IMR-90 (cell line): ENCODE results near the gene CYGB. TPM values are rescaled to one million over a fixed set of nuclear protein-coding genes. Genes with fewer than 3 reads are reported as not detected.

ENCODE experiments used
- ATAC-seq: fragments of 200-7000 bp; cut with Tn5 transposase; 2 replicates; pipeline ENCODE4 v1.9.1; 2020; ENCODE audit warnings: low read depth, mild to moderate bottlenecking, moderate library complexity
- BruUV-seq: library from RNA; stranded (reverse); fragments of 400-500 nt; replicated peaks from 2 replicates; lab custom pipeline; 2021; lab: Mats Ljungman, UMichigan
- CTCF ChIA-PET: fragments of 300-600 bp; formaldehyde crosslinking; extraction: SDS; loops from one replicate; lab custom pipeline; 2021; ENCODE audit warnings: antibody characterized with exemption; lab: Yijun Ruan, JAX
- POLR2A ChIA-PET: fragments of 300-600 bp; sonication (Branson Sonifier 250); formaldehyde crosslinking; loops from one replicate; lab custom pipeline; 2022; ENCODE audit warnings: antibody characterized with exemption; ENCODE audit not compliant: unreplicated experiment; lab: Charles Lee
- DNase-seq: peaks from one replicate; pipeline ENCODE4 v3.0.0; 2013
- H2AFZ ChIP-seq: replicated peaks from 2 replicates; pipeline ENCODE3; 2013; ENCODE audit warnings: low read length, mild to moderate bottlenecking; ENCODE audit not compliant: poor library complexity
- H2AK5ac ChIP-seq: 2 replicates; pipeline ENCODE4 v1.6.1; 2013; ENCODE audit warnings: low read depth, low read length, inconsistent platforms
- H2AK9ac ChIP-seq: replicated peaks from 2 replicates; pipeline ENCODE3; 2013; ENCODE audit warnings: mild to moderate bottlenecking, low read depth, low read length, moderate library complexity; ENCODE audit not compliant: poor library complexity
- H2BK120ac ChIP-seq: 2 replicates; pipeline ENCODE4 v1.6.1; 2013; ENCODE audit warnings: low read depth, low read length, inconsistent platforms
- H2BK15ac ChIP-seq: 3 replicates; pipeline ENCODE4 v1.6.1; 2013; ENCODE audit warnings: low read depth, low read length, inconsistent platforms
- H2BK20ac ChIP-seq: 2 replicates; pipeline ENCODE4 v1.6.1; 2013; ENCODE audit warnings: low read depth, mild to moderate bottlenecking, inconsistent platforms, low read length, moderate library complexity
- H2BK5ac ChIP-seq: 2 replicates; pipeline ENCODE4 v1.6.1; 2013; ENCODE audit warnings: mild to moderate bottlenecking, low read depth, low read length, inconsistent platforms; ENCODE audit not compliant: poor library complexity, severe bottlenecking
- H3K14ac ChIP-seq: replicated peaks from 2 replicates; pipeline ENCODE4 v1.6.1; 2013; ENCODE audit warnings: low read depth, low read length, inconsistent platforms
- H3K18ac ChIP-seq: 2 replicates; pipeline ENCODE4 v1.6.1; 2013; ENCODE audit warnings: low read depth, low read length, control low read depth
- H3K23ac ChIP-seq: 2 replicates; pipeline ENCODE4 v1.6.1; 2013; ENCODE audit warnings: low read depth, low read length, inconsistent platforms
- H3K27ac ChIP-seq: 2 replicates; pipeline ENCODE4 v1.5.1; 2013; ENCODE audit warnings: mild to moderate bottlenecking, control low read depth, low read length; ENCODE audit not compliant: insufficient read depth
- H3K27me3 ChIP-seq: 2 replicates; pipeline ENCODE4 v1.6.1; 2013; ENCODE audit warnings: low read length; ENCODE audit not compliant: control insufficient read depth, insufficient read depth
- H3K36me3 ChIP-seq: 2 replicates; pipeline ENCODE4 v1.6.1; 2013; ENCODE audit warnings: low read length, mixed read lengths; ENCODE audit not compliant: control insufficient read depth, insufficient read depth
- H3K4ac ChIP-seq: 2 replicates; pipeline ENCODE4 v1.6.1; 2013; ENCODE audit warnings: low read depth, low read length, inconsistent platforms
- H3K4me1 ChIP-seq: 2 replicates; pipeline ENCODE4 v1.6.1; 2013; ENCODE audit warnings: low read length, mixed read lengths; ENCODE audit not compliant: control insufficient read depth, insufficient read depth
- H3K4me2 ChIP-seq: 2 replicates; pipeline ENCODE4 v1.6.1; 2013; ENCODE audit warnings: low read depth, mild to moderate bottlenecking, control low read depth, low read length, moderate library complexity
- H3K4me3 ChIP-seq: 2 replicates; pipeline ENCODE4 v1.5.1; 2013; ENCODE audit warnings: low read depth, mild to moderate bottlenecking, control low read depth, low read length, moderate library complexity; ENCODE audit not compliant: insufficient read depth
- H3K56ac ChIP-seq: 2 replicates; pipeline ENCODE4 v1.6.1; 2013; ENCODE audit warnings: low read length, inconsistent platforms; ENCODE audit not compliant: insufficient read depth; ENCODE audit errors: extremely low read depth
- H3K79me1 ChIP-seq, 2 experiments: 2 replicates each; pipeline ENCODE4 v1.6.1; 2013; ENCODE audit warnings: low read length in 2 of 2, inconsistent platforms in 1 of 2, low read depth in 1 of 2
- H3K9ac ChIP-seq: 2 replicates; pipeline ENCODE4 v1.6.1; 2013; ENCODE audit warnings: low read depth, low read length, control low read depth
- H3K9me1 ChIP-seq: 2 replicates; pipeline ENCODE4 v1.6.1; 2013; ENCODE audit warnings: low read length, inconsistent platforms; ENCODE audit not compliant: insufficient read depth
- H3K9me3 ChIP-seq: 2 replicates; pipeline ENCODE4 v1.6.1; 2013; ENCODE audit warnings: low read length; ENCODE audit not compliant: control insufficient read depth, insufficient read depth
- H4K20me1 ChIP-seq: 2 replicates; pipeline ENCODE4 v1.6.1; 2013; ENCODE audit warnings: low read length, inconsistent platforms; ENCODE audit not compliant: insufficient read depth
- H4K5ac ChIP-seq: 2 replicates; pipeline ENCODE4 v1.6.1; 2013; ENCODE audit warnings: mild to moderate bottlenecking, low read depth, low read length, control low read depth
- H4K8ac ChIP-seq, 2 experiments: 2 replicates each; pipeline ENCODE4 v1.6.1; 2013; ENCODE audit warnings: low read depth in 2 of 2, low read length in 2 of 2, control low read depth in 1 of 2, inconsistent platforms in 1 of 2
- H4K91ac ChIP-seq: 2 replicates; pipeline ENCODE4 v1.6.1; 2013; ENCODE audit warnings: low read depth, low read length, inconsistent platforms; ENCODE audit not compliant: insufficient read depth
- BHLHE40 ChIP-seq: fragments of 150-350 bp; IDR thresholded peaks from 2 replicates; pipeline ENCODE4 v1.6.1; 2016; ENCODE audit warnings: mild to moderate bottlenecking, low read depth, low read length
- CEBPB ChIP-seq: IDR thresholded peaks from 2 replicates; pipeline ENCODE4 v1.6.1; 2012; ENCODE audit warnings: low read depth, low read length, improper control_type of control experiment
- CHD1 ChIP-seq: IDR thresholded peaks from 2 replicates; pipeline ENCODE4 v1.6.1; 2012; ENCODE audit warnings: low read depth, low read length, improper control_type of control experiment
- FOS ChIP-seq: fragments of 150-350 bp; IDR thresholded peaks from 2 replicates; pipeline ENCODE4 v1.6.1; 2016; ENCODE audit warnings: low read depth, low read length
- MAFK ChIP-seq: IDR thresholded peaks from 2 replicates; pipeline ENCODE4 v1.6.1; 2012; ENCODE audit warnings: low read depth, low read length, improper control_type of control experiment
- MAZ ChIP-seq: IDR thresholded peaks from 2 replicates; pipeline ENCODE4 v1.6.1; 2012; ENCODE audit warnings: low read depth, mild to moderate bottlenecking, low read length, improper control_type of control experiment, moderate library complexity, borderline replicate concordance
- MXI1 ChIP-seq: IDR thresholded peaks from 2 replicates; pipeline ENCODE4 v1.6.1; 2012; ENCODE audit warnings: low read depth, mild to moderate bottlenecking, low read length, moderate library complexity, borderline replicate concordance
- NFE2L2 ChIP-seq: fragments of 150-350 bp; IDR thresholded peaks from 2 replicates; pipeline ENCODE4 v1.6.1; 2016; ENCODE audit warnings: low read depth, mild to moderate bottlenecking, low read length
- POLR2A ChIP-seq: IDR thresholded peaks from 2 replicates; pipeline ENCODE4 v1.6.1; 2012; ENCODE audit warnings: mild to moderate bottlenecking, low read depth, low read length
- RAD21 ChIP-seq: IDR thresholded peaks from 2 replicates; pipeline ENCODE4 v1.6.1; 2012; ENCODE audit warnings: low read length, improper control_type of control experiment
- RCOR1 ChIP-seq: IDR thresholded peaks from 2 replicates; pipeline ENCODE4 v1.6.1; 2012; ENCODE audit warnings: mild to moderate bottlenecking, low read length, improper control_type of control experiment; ENCODE audit not compliant: insufficient replicate concordance
- RFX5 ChIP-seq: IDR thresholded peaks from 2 replicates; pipeline ENCODE4 v1.8.0; 2012; ENCODE audit warnings: low read depth, mild to moderate bottlenecking, low read length, moderate library complexity
- SMC3 ChIP-seq: fragments of 150-350 bp; IDR thresholded peaks from 2 replicates; pipeline ENCODE4 v1.6.1; 2016; ENCODE audit warnings: low read depth, mild to moderate bottlenecking, antibody characterized with exemption, low read length, moderate library complexity
- WGBS, 2 experiments: methylation state at CpG; one replicate each; pipeline versions ENCODE4 v1.1.5 to v1.1.7; 2013; ENCODE audit warnings: missing lambda C conversion rate in 2 of 2; ENCODE audit not compliant: insufficient read length in 1 of 2; ENCODE audit errors: extremely low coverage in 2 of 2; 5-methylcytosine and 5-hydroxymethylcytosine counted together
- dilution Hi-C: fragments of 300-500 bp; cut with HindIII; formaldehyde crosslinking; loops from one replicate; pipeline ENCODE4 v1.14.3; 2018; ENCODE audit warnings: low sequenced_read_pairs; ENCODE audit not compliant: unreplicated experiment
- in situ Hi-C: fragments of 300-500 bp; cut with MboI; formaldehyde crosslinking; loops from 3 replicates; pipeline ENCODE4 v1.14.3; 2019; ENCODE audit warnings: low sequenced_read_pairs, inconsistent platforms, mixed read lengths
- intact Hi-C: fragments of 100-400 bp; cut with micrococcal nuclease; formaldehyde crosslinking; loops from 2 replicates; pipeline ENCODE4 v1.10.0; 2022
- polyA plus RNA-seq, 3 experiments: library from polyadenylated mRNA; depleted of rRNA; stranded (reverse); fragments of >200 nt; gene quantifications; 2 replicates each; pipeline ENCODE4 v1.2.3, GENCODE V29; 2012; ENCODE audit warnings: low replicate concordance in 1 of 3
- total RNA-seq: library from RNA; depleted of rRNA; stranded (reverse); fragments of >200 nt; gene quantifications from 2 replicates; pipeline ENCODE4 v1.2.3, GENCODE V29; 2012
- TF ChIP-seq, protein P1 (sequence below): conservative IDR thresholded peaks from 2 replicates; pipeline ENCODE4 v1.5.1; 2012; ENCODE audit warnings: mild to moderate bottlenecking, low read depth, low read length, improper control_type of control experiment
- TF ChIP-seq, protein P2 (sequence below): fragments of 150-350 bp; IDR thresholded peaks from 2 replicates; pipeline ENCODE4 v1.6.1; 2017; ENCODE audit warnings: mild to moderate bottlenecking, antibody characterized with exemption, low read length, low read depth
- TF ChIP-seq, protein P3 (sequence below): fragments of 150-350 bp; IDR thresholded peaks from 2 replicates; pipeline ENCODE4 v1.6.1; 2016; ENCODE audit warnings: low read depth, mild to moderate bottlenecking, low read length, moderate library complexity, borderline replicate concordance

Gene CYGB
- total and polyA plus RNA-seq, 2 of the 4 experiments (the other 2 are of a cell fraction), result 1.3 to 2.9 TPM

DNA sequence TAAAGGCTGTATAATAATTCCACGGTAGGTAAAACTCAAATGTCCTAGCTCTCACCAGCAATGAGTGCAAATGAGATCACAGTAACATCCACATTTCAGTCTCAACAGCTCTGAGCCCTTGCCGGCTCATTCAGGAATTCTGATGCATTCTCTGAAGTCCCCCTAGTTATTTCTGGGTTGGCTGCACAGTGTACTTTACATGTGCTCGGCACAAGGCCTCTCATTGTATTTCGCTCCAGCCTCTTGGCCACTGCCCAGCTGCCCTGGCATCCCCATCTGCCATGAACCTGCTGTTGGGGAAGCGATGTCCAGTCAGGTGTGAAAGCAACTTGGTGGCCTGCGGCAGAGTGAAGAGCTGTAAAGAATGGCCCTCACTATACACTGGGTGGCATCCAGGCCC, 16.6 kb upstream of the CYGB start:
- WGBS, 2 experiments, result 86% methylated on average over 5 of the region's 6 CpGs; no CpG with 5 or more reads in 1 of the 2 experiments
- no peak overlapping the region for H3K27ac ChIP-seq
- H3K4me2 ChIP-seq, result no peak overlapping the region
- H3K4ac ChIP-seq, result no peak overlapping the region
- BruUV-seq, result no TSS peak
- in situ Hi-C loops (no loop called here), intact Hi-C loops (no loop called here), dilution Hi-C loops (no loop called here)
- H2BK5ac ChIP-seq, result no peak overlapping the region
- H2AK9ac ChIP-seq, result no peak overlapping the region
- H2BK20ac ChIP-seq, result no peak overlapping the region
- H3K4me1 ChIP-seq, result peaks cover 8% of the 10 kb centered on the region
- H3K4me3 ChIP-seq, result no peak overlapping the region
- H3K23ac ChIP-seq, result no peak overlapping the region
- H3K9me3 ChIP-seq, result no peaks in the 10 kb centered on the region
- no peak overlapping the region for H2BK15ac ChIP-seq
- H4K5ac ChIP-seq, result no peak overlapping the region
- no peaks in the 10 kb centered on the region for H3K27me3 ChIP-seq
- ATAC-seq (no peak), DNase-seq (no peak)
- no peak overlapping the region; the same call in 1 of the 2 replicates for H4K91ac ChIP-seq
- no peak overlapping the region for H3K18ac ChIP-seq
- peaks cover 6% of the 10 kb centered on the region for H3K9me1 ChIP-seq
- peaks cover 9% of the 10 kb centered on the region for H4K20me1 ChIP-seq
- H2AFZ ChIP-seq, result no peak overlapping the region
- TF ChIP-seq, protein P1, sequence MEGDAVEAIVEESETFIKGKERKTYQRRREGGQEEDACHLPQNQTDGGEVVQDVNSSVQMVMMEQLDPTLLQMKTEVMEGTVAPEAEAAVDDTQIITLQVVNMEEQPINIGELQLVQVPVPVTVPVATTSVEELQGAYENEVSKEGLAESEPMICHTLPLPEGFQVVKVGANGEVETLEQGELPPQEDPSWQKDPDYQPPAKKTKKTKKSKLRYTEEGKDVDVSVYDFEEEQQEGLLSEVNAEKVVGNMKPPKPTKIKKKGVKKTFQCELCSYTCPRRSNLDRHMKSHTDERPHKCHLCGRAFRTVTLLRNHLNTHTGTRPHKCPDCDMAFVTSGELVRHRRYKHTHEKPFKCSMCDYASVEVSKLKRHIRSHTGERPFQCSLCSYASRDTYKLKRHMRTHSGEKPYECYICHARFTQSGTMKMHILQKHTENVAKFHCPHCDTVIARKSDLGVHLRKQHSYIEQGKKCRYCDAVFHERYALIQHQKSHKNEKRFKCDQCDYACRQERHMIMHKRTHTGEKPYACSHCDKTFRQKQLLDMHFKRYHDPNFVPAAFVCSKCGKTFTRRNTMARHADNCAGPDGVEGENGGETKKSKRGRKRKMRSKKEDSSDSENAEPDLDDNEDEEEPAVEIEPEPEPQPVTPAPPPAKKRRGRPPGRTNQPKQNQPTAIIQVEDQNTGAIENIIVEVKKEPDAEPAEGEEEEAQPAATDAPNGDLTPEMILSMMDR, result no peak
- no peak for TF ChIP-seq MAFK
- TF ChIP-seq SMC3, result no peak
- TF ChIP-seq MAZ, result no peak
- TF ChIP-seq, protein P2, sequence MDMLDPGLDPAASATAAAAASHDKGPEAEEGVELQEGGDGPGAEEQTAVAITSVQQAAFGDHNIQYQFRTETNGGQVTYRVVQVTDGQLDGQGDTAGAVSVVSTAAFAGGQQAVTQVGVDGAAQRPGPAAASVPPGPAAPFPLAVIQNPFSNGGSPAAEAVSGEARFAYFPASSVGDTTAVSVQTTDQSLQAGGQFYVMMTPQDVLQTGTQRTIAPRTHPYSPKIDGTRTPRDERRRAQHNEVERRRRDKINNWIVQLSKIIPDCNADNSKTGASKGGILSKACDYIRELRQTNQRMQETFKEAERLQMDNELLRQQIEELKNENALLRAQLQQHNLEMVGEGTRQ, result no peak
- TF ChIP-seq CEBPB, result no peak
- no peak for TF ChIP-seq RFX5
- TF ChIP-seq NFE2L2, result no peak
- no peak for TF ChIP-seq CHD1
- no peak for TF ChIP-seq BHLHE40
- TF ChIP-seq RCOR1, result no peak
- no peak for TF ChIP-seq MXI1
- TF ChIP-seq, protein P3, sequence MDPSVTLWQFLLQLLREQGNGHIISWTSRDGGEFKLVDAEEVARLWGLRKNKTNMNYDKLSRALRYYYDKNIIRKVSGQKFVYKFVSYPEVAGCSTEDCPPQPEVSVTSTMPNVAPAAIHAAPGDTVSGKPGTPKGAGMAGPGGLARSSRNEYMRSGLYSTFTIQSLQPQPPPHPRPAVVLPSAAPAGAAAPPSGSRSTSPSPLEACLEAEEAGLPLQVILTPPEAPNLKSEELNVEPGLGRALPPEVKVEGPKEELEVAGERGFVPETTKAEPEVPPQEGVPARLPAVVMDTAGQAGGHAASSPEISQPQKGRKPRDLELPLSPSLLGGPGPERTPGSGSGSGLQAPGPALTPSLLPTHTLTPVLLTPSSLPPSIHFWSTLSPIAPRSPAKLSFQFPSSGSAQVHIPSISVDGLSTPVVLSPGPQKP, result no peak
- no peak for TF ChIP-seq RAD21
- TF ChIP-seq FOS, result no peak
- no peak for TF ChIP-seq POLR2A
- H2BK120ac ChIP-seq, result no peak overlapping the region
- no peak overlapping the region for H4K8ac ChIP-seq
- ChIA-PET POLR2A (no interaction called here), CTCF (no interaction called here)
- H3K56ac ChIP-seq, result no peak overlapping the region
- no peak overlapping the region for H2AK5ac ChIP-seq
- H3K36me3 ChIP-seq, result no peaks in the 10 kb centered on the region
- peaks cover 6 to 34% of the 10 kb centered on the region in 2 experiments for H3K79me1 ChIP-seq
- H3K14ac ChIP-seq, result no peak overlapping the region
- no peak overlapping the region for H3K9ac ChIP-seq
